ENCODE measurements around the gene CHD3.

CHD3 gene

DNA sequence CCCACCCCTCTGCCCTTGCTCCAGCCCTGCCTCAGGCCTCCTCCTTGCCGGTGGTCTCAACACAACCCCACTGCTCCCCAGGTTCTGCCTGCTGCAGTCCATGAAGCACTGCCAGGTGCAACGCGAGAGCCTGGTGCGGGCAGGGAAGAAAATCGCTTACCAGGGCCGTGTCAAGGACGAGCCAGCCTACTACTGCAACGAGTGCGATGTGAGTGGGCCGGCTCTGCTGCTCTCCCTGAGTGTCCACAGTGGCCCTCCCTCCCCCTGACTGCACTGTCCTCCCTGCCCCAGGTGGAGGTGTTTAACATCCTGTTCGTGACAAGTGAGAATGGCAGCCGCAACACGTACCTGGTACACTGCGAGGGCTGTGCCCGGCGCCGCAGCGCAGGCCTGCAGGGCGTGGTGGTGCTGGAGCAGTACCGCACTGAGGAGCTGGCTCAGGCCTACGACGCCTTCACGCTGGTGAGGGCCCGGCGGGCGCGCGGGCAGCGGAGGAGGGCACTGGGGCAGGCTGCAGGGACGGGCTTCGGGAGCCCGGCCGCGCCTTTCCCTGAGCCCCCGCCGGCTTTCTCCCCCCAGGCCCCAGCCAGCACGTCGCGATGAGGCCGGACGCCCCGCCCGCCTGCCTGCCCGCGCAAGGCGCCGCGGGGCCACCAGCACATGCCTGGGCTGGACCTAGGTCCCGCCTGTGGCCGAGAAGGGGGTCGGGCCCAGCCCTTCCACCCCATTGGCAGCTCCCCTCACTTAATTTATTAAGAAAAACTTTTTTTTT lies 35.5 kb upstream of the CHD3 start:
- Histone ChIP-seq H3K27ac (ENCODE audit: low read length) (no peak overlapping the region), H3K4me2 (ENCODE audit: low read depth, low read length) (no peak overlapping the region), H2AFZ (ENCODE audit: low read length) (no peak overlapping the region), H3K4me1 (ENCODE audit: low read length) (peaks cover 13% of the 10 kb centered on the region), H3K9me3 (replicated peaks; ENCODE audit: insufficient read depth, low read length) (no peaks in the 10 kb centered on the region), H3K79me2 (ENCODE audit: low read length) (peaks cover 17% of the 10 kb centered on the region), H3F3A (ENCODE audit: insufficient read depth, low read length) (peaks cover 10% of the 10 kb centered on the region; the same call in 1 of the 2 replicates), H3K9ac (ENCODE audit: low read length) (no peak overlapping the region), H3K9me2 (replicated peaks; ENCODE audit: insufficient read depth, low read length) (no peaks in the 10 kb centered on the region), H3K4me3 (ENCODE audit: low read length) (no peak overlapping the region), H3K27me3 (replicated peaks; ENCODE audit: insufficient read depth, low read length) (no peaks in the 10 kb centered on the region), H4K20me1 (ENCODE audit: insufficient read depth, low read length) (no peaks in the 10 kb centered on the region), H3K36me3 (replicated peaks; ENCODE audit: insufficient read depth, low read length) (no peaks in the 10 kb centered on the region)
- DNase-seq: no peak
- TF ChIP-seq EZH2phosphoT487 (IDR thresholded peaks at IDR 0.05; ENCODE audit: low read length) (no peak), EZH2 (optimal IDR thresholded peaks at IDR 0.05; ENCODE audit: low read depth, low read length) (no peak)
- TF ChIP-seq, protein P1, sequence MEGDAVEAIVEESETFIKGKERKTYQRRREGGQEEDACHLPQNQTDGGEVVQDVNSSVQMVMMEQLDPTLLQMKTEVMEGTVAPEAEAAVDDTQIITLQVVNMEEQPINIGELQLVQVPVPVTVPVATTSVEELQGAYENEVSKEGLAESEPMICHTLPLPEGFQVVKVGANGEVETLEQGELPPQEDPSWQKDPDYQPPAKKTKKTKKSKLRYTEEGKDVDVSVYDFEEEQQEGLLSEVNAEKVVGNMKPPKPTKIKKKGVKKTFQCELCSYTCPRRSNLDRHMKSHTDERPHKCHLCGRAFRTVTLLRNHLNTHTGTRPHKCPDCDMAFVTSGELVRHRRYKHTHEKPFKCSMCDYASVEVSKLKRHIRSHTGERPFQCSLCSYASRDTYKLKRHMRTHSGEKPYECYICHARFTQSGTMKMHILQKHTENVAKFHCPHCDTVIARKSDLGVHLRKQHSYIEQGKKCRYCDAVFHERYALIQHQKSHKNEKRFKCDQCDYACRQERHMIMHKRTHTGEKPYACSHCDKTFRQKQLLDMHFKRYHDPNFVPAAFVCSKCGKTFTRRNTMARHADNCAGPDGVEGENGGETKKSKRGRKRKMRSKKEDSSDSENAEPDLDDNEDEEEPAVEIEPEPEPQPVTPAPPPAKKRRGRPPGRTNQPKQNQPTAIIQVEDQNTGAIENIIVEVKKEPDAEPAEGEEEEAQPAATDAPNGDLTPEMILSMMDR (IDR thresholded peaks at IDR 0.05; ENCODE audit: low read length): no peak

DNA sequence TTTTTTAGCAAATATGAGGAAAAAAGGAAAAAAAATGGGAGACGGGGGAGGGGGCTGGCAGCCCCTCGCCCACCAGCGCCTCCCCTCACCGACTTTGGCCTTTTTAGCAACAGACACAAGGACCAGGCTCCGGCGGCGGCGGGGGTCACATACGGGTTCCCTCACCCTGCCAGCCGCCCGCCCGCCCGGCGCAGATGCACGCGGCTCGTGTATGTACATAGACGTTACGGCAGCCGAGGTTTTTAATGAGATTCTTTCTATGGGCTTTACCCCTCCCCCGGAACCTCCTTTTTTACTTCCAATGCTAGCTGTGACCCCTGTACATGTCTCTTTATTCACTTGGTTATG lies 34.9 kb upstream of the CHD3 start:
- no peak overlapping the region for H3K27ac ChIP-seq (ENCODE audit: low read length)
- H4K20me1 ChIP-seq (ENCODE audit: insufficient read depth, low read length): no peaks in the 10 kb centered on the region
- no peak overlapping the region for H3K4me3 ChIP-seq (ENCODE audit: low read length)
- no peaks in the 10 kb centered on the region for H3K27me3 ChIP-seq (replicated peaks; ENCODE audit: insufficient read depth, low read length)
- H3K36me3 ChIP-seq (replicated peaks; ENCODE audit: insufficient read depth, low read length): no peaks in the 10 kb centered on the region
- H3K4me1 ChIP-seq (ENCODE audit: low read length): peaks cover 15% of the 10 kb centered on the region
- H3K9ac ChIP-seq (ENCODE audit: low read length): no peak overlapping the region
- TF ChIP-seq EZH2 (optimal IDR thresholded peaks at IDR 0.05; ENCODE audit: low read depth, low read length) (no peak), EZH2phosphoT487 (IDR thresholded peaks at IDR 0.05; ENCODE audit: low read length) (no peak)
- TF ChIP-seq, protein P1 (IDR thresholded peaks at IDR 0.05; ENCODE audit: low read length): no peak
- no peak overlapping the region for H2AFZ ChIP-seq (ENCODE audit: low read length)
- no peaks in the 10 kb centered on the region for H3K9me3 ChIP-seq (replicated peaks; ENCODE audit: insufficient read depth, low read length)
- peaks cover 22% of the 10 kb centered on the region for H3K79me2 ChIP-seq (ENCODE audit: low read length)
- H3F3A ChIP-seq (ENCODE audit: insufficient read depth, low read length): peaks cover 10% of the 10 kb centered on the region; the same call in 1 of the 2 replicates
- no peaks in the 10 kb centered on the region for H3K9me2 ChIP-seq (replicated peaks; ENCODE audit: insufficient read depth, low read length)
- DNase-seq: no peak
- H3K4me2 ChIP-seq (ENCODE audit: low read depth, low read length): no peak overlapping the region

DNA sequence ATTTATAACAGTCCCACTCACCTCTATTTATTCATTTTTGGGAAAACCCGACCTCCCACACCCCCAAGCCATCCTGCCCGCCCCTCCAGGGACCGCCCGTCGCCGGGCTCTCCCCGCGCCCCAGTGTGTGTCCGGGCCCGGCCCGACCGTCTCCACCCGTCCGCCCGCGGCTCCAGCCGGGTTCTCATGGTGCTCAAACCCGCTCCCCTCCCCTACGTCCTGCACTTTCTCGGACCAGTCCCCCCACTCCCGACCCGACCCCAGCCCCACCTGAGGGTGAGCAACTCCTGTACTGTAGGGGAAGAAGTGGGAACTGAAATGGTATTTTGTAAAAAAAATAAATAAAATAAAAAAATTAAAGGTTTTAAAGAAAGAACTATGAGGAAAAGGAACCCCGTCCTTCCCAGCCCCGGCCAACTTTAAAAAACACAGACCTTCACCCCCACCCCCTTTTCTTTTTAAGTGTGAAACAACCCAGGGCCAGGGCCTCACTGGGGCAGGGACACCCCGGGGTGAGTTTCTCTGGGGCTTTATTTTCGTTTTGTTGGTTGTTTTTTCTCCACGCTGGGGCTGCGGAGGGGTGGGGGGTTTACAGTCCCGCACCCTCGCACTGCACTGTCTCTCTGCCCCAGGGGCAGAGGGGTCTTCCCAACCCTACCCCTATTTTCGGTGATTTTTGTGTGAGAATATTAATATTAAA lies 34.4 kb upstream of the CHD3 start:
- peaks cover 28% of the 10 kb centered on the region for H3K79me2 ChIP-seq (ENCODE audit: low read length)
- H3K4me3 ChIP-seq (ENCODE audit: low read length): no peak overlapping the region
- no peaks in the 10 kb centered on the region for H3K9me2 ChIP-seq (replicated peaks; ENCODE audit: insufficient read depth, low read length)
- H3F3A ChIP-seq (ENCODE audit: insufficient read depth, low read length): peaks cover 10% of the 10 kb centered on the region; the same call in 1 of the 2 replicates
- no peak overlapping the region for H3K4me2 ChIP-seq (ENCODE audit: low read depth, low read length)
- no peaks in the 10 kb centered on the region for H4K20me1 ChIP-seq (ENCODE audit: insufficient read depth, low read length)
- TF ChIP-seq, protein P1 (IDR thresholded peaks at IDR 0.05; ENCODE audit: low read length): no peak
- TF ChIP-seq EZH2 (optimal IDR thresholded peaks at IDR 0.05; ENCODE audit: low read depth, low read length) (no peak), EZH2phosphoT487 (IDR thresholded peaks at IDR 0.05; ENCODE audit: low read length) (no peak)
- no peak overlapping the region for H3K9ac ChIP-seq (ENCODE audit: low read length)
- peaks cover 20% of the 10 kb centered on the region for H3K4me1 ChIP-seq (ENCODE audit: low read length)
- no peaks in the 10 kb centered on the region for H3K27me3 ChIP-seq (replicated peaks; ENCODE audit: insufficient read depth, low read length)
- H3K27ac ChIP-seq (ENCODE audit: low read length): no peak overlapping the region
- no peaks in the 10 kb centered on the region for H3K9me3 ChIP-seq (replicated peaks; ENCODE audit: insufficient read depth, low read length)
- no peak for DNase-seq
- H3K36me3 ChIP-seq (replicated peaks; ENCODE audit: insufficient read depth, low read length): no peaks in the 10 kb centered on the region
- no peak overlapping the region for H2AFZ ChIP-seq (ENCODE audit: low read length)
